SKM-1 treated with dmso at 0.1 percent for 144 hours (cell line): ENCODE measurements around the gene CFAP74.

Source experiments
- DNase-seq: peaks from one replicate; lab custom pipeline; 2025; ENCODE audit not compliant: unreplicated experiment; lab: John Stamatoyannopoulos, UW

The CFAP74 gene

GRCh38 chr1:1880617-1881312 is 122.8 kb downstream of the CFAP74 start:
- no peak for DNase-seq

- no peak for DNase-seq
These were observed 123.6 kb downstream of the CFAP74 start for GRCh38 chr1:1879942-1880341.

- DNase-seq: no peak
These were observed 125.6 kb downstream of the CFAP74 start for GRCh38 chr1:1877865-1878436.

DNA sequence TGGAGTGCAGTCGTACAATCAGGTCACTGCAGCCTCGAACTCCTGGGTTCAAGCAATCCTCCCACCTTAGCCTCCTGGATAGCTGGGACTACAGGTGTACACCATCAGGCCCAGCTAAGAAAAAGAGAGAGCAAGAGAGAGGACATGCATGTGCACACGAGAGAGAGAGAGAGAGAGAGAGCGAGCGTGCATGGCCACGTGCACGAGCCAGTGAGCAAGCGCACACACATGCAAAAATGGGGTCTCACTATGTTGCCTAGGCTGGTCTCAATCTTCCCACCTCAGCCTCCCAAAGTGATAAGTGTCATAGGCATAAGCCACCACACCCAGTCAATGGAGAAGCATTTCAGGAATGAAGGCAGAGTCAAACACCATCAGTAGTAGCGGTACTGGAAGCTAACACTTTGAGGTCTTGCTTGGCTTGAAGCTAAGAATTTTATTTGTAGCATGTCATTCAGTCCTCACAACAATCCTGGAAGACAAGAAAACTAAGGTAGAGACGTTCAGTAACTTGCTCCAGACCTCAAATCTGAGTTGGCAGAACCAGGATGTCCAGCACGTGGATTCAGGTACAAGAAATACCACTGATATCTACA is 127.2 kb downstream of the CFAP74 start:
- no peak for DNase-seq

DNA sequence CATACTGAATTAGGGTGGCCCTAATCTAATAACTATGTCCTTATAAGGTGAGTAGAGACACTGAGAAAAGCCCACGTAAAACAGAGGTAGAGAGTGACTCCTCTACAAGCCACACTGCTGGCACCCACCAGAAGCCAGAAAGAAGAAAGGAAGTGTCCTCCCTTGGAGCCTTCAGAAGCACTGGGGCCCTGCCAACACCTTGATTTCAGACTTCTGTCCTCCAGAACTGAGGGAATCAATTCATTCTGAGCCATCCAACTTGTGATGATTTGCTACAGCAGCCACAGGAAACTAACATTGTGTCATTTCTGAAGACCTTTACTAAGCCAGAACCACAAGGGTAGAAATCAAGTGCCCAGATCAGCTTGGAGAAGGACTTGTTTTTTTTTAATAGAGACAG is 127.7 kb downstream of the CFAP74 start:
- DNase-seq: no peak

DNA sequence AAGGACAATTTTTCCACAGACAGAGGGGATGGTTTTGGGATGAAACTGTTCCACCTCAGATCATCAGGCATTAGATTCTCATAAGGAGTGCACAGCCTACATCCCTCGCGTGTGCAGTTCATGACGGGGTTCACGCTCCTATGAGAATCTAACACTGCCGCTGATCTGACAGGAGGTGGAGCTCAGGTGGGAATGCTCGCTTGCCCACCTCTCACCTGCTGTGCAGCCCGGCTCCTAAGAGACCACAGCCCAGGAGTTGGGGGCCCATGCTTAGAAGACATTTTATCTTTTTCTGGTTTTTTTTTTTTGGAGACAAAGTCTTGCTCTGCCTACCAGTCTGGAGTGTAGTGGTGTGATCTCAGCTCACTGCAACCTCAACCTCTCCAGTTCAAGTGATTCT is 128.7 kb downstream of the CFAP74 start:
- no peak for DNase-seq

GRCh38 chr1:1873186-1873585 is 130.4 kb downstream of the CFAP74 start:
- DNase-seq: no peak

- no peak for DNase-seq
These were observed 131.1 kb downstream of the CFAP74 start for GRCh38 chr1:1872329-1872994.
